HG03175 (cell line): Measurements from ENCODE around the gene COL6A2.
"Not testable (repeated sequence)": the region's sequence is repeated elsewhere in the genome, so short reads cannot be mapped to it uniquely, and the experiment has no call there.

Experiments
- ATAC-seq: cut with Tn5 transposase; IDR thresholded peaks from one replicate; pipeline ENCODE4 v1.9.1; 2021; ENCODE audit warnings: mild to moderate bottlenecking, moderate library complexity; ENCODE audit not compliant: unreplicated experiment

Gene COL6A2

DNA sequence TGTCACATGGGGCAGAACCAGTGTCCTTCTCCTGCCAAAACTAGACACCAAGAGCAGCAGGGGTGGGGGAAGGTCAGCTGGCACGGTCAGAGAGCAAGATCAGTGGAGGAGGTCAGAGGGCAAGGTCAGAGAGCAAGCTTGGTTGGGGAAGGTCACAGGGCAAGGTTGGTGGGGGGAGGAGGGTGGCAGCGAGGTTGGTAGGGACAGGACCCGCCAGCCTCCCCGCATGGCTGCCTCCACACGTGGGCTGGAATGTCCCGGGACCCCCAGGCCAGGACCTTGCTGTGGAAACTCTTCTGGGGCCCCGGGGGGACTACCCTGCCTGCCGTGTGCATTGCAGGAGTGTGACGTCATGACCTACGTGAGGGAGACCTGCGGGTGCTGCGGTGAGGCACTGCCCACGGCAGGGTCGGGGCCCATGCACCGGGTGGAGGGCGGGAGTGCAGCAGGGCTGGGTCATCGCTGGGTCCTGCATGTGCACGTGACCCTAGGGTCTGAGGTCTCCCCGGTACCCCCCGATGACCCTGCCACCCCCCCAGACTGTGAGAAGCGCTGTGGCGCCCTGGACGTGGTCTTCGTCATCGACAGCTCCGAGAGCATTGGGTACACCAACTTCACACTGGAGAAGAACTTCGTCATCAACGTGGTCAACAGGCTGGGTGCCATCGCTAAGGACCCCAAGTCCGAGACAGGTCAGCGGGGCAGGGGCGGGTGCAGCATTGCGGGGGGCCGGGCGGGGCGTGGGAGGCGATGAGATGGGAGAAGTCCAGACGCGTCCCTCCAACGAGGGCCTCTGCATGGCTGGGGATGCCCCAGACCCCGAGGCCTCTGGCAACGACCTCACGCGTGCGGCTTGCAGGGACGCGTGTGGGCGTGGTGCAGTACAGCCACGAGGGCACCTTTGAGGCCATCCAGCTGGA, 27.3 kb downstream of the COL6A2 start:
- ATAC-seq, result no peak

DNA sequence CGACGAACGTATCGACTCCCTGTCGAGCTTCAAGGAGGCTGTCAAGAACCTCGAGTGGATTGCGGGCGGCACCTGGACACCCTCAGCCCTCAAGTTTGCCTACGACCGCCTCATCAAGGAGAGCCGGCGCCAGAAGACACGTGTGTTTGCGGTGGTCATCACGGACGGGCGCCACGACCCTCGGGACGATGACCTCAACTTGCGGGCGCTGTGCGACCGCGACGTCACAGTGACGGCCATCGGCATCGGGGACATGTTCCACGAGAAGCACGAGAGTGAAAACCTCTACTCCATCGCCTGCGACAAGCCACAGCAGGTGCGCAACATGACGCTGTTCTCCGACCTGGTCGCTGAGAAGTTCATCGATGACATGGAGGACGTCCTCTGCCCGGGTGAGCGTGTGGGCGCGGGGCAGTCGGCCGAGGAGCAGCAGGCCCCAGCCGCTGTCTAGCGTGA, 28.0 kb downstream of the COL6A2 start:
- ATAC-seq, result no peak

DNA sequence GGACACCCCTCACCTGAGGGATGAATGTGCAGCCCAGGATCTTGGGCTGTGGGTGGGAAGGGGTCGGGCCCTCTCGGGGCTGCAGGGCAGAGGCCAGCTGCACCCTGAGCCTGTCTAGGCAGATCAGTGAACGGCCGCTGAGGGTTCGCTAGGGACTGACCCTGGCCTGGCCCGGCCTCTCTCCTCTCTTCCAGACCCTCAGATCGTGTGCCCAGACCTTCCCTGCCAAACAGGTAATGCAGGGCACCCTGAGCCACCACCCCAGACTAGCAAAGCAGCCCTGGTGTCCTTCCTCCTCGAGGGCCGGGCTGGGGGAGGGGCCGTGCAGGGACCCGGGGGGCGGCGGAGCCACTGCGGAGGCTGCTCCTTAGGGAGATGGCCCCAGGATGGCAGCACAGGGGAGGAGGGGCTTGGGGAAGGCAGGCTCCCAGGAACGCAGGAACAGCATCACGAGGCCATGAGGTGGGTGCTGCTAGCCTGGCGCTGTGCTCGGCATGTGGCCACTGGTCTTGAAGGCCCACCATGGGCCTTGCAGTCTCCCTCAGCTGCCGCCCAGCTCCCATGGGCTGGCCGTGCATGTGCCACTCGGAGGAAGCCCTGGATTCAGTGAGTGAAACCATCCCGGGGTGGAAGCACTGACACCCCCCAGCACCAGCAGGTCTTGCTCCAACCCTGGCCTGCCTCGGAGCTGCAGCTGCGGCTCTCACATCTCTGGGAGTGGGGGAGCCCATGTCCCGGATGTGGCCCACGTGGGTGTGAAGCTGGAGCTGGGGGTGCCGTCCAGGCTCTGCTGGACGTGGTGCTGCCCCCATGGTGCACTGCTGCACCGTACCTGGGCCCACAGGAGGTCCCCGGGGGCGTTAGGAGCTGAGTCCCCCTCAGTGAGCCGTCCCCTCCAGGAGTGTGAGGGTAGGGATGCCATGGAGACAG, 28.7 kb downstream of the COL6A2 start:
- ATAC-seq, result no peak

DNA sequence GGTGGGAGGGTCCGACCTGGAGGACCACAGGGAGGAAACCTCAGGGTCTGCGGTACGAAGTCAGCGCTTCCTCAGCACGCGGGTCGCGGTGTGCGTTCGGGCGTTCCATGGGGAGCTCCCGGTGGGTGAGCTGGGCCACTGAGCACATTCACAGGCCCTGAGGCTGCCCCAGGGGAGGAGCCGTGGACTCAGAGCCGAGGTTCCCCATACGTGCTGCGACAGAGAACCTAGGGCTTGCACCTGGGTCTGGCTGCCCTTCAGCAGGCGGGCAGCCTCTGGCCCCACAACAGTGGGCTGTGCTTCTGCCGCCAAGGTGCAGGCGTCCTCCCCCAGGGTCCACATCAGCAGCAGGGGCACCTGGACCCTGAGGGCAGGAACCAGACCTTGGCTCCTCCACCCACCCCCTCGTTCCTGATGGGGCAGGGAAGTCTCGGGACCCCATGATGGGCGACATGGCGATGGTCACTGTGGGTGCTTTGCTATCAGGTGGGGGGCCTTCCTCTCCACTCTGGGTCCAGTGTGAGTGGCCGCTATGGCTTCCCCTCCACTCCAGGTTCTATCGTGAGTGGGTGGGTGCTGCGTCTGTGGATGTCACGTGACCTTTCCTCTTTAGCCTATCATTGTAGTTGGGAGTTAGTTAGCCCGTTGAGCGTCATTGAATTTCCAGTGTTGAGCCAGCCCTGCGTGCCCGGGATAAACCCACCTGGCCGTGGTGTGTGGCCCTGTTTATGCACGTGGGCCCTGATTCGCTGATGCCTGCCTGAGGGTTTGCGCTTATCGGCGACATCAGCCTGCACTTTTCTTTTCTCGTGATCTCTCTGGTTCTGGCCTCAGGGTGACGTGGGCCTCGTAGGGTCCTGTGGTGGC, 29.6 kb downstream of the COL6A2 start:
- no peak for ATAC-seq

DNA sequence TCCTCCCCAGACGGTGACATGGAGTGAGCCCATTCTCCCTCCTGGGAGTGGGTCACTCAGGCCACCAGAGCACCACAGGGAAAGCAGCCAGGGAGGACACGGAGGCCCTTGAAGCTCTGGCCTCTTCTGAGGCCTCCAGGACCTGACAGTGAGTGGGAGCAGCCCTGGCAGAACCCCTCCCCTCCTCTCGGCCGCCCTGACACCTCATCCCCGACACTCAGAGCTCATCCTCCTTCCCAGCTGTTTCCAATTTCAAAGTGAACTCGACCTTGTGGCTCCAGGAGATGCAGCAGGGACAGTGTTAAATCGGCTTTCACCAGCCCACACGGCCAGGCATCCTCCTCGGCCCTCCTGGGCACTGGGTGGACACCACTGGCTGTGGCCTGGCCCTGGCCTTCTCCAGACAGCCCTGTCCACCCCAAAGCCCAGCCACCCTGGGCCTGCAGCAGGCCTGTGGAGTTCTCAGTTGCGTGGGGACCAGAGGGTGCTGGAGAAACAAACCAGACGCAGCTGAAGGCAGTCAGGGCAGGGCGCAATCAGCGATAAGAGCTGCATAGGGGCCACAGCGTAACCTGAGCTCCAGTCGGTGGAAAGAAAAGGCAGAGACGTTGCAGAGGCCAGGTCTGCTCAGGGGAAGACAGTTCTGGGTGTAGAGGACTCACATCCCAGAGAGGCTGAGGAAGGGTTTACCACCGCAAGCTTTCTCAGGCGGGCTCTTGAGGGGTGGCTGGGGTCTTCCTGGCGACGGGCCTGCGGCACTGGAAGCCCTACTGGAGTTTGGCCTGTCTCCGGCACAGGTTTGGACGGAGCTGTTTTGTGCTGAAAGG, 30.4 kb downstream of the COL6A2 start:
- no peak for ATAC-seq

DNA sequence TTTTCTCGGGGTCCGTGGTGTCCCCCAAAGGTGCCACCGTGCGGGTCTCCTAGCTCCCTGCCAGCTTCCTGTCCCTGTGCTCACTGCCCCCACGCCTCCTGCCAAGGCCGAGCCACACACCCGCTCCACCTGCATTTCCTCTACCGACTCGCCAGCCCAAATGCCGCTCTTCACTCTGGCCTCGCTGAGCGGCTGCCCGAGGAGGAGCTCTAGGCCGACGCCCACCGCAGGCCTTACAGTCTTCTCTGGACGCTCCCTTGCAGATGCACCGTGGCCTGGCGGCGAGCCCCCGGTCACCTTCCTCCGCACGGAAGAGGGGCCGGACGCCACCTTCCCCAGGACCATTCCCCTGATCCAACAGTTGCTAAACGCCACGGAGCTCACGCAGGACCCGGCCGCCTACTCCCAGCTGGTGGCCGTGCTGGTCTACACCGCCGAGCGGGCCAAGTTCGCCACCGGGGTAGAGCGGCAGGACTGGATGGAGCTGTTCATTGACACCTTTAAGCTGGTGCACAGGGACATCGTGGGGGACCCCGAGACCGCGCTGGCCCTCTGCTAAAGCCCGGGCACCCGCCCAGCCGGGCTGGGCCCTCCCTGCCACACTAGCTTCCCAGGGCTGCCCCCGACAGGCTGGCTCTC, 31.1 kb downstream of the COL6A2 start:
- no peak for ATAC-seq

DNA sequence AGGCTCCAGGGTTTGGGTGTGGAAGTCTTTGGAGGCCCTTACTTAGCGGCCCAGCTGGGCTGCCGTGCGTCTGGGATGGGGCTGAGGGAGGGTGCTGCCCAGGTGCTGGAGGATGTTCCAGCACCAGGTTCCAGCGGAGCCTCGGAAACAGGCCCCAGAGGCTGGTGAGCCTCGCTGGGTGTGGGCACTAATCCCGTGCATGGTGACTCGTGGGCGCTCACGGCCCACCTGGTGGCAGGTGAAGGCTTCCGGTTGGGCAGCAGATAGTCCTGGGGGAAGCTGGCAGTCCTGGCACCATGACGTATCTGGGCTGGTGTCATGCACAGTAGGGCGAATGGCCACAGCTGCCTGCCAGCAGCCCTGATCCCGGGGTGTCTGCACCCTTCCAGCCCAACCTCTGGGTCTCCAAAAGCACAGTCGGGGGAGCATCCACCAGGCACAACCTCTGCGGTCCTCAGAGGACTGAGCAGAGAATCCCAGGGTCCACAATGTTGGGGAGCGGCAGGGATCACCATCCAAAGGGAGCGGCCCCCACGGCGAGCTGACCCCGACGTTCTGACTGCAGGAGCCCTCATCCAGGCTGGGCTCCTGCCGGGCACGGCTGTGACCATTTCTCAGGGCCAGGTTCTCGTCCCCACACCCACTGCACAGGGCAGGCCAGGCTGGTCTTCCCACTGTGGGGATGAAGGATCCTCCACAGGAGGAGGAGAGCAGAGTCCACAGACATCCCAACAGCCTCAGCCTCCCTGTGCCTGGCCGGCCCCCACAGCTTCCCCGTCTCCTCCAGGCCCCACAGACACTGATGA, 32.1 kb downstream of the COL6A2 start:
- ATAC-seq, result no peak

DNA sequence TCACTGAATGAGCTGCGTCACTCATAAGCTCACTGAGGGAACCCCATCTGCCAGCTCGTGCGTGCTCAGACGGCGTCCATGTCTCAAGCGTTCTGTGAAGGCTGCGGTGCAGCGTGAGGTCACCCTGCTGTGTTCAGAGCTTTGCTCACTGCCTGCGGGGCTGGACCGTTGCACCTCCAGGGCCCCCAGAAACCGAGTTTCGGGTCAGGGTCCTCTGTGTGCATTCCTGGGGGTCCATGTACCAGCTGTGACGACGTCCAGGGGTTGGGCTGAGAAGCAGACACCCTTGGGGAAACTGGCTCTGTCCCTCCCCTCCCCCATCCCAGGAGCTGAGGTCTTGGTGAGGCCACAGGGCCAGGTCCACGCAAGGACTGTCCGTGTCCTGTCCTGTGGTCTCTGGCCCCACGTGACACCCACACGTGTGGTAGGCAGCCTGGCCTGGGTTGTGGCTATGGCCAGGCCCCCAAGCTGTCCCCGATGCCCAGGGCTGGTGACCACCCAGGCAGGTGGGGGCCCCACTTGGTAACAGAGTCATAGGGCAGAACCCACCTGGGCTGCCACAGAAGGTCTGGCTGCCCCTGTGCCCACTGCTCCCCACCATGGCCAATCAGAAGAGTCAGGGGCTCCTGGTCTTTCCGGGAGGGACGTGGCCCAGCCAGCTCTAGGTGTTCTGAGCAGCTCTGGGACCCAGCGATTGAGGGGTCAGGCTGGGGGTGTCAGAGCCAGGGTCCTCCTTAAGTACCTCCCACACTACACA, 33.1 kb downstream of the COL6A2 start:
- ATAC-seq, result no peak

DNA sequence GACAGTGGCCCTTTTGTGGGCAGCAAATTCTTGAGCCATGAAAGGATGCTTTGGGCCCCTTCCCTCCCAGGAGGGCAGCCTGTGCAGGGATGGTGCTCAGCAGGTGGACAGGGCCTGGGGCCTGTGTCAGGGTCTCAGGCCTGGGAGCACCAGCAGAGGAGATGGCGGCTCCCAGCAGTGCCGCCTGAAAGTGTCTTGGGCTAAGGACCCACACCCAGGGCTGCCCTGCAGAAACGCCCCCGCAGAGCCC, 33.6 kb downstream of the COL6A2 start:
- no peak for ATAC-seq

DNA sequence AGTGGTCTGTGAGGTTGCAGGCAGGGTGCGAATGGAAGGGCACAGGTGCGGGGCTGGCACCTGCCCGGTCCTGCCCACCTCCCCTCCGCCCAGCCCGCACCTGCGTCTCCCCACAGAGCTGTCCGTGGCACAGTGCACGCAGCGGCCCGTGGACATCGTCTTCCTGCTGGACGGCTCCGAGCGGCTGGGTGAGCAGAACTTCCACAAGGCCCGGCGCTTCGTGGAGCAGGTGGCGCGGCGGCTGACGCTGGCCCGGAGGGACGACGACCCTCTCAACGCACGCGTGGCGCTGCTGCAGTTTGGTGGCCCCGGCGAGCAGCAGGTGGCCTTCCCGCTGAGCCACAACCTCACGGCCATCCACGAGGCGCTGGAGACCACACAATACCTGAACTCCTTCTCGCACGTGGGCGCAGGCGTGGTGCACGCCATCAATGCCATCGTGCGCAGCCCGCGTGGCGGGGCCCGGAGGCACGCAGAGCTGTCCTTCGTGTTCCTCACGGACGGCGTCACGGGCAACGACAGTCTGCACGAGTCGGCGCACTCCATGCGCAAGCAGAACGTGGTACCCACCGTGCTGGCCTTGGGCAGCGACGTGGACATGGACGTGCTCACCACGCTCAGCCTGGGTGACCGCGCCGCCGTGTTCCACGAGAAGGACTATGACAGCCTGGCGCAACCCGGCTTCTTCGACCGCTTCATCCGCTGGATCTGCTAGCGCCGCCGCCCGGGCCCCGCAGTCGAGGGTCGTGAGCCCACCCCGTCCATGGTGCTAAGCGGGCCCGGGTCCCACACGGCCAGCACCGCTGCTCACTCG, 34.1 kb downstream of the COL6A2 start:
- ATAC-seq, result no peak

DNA sequence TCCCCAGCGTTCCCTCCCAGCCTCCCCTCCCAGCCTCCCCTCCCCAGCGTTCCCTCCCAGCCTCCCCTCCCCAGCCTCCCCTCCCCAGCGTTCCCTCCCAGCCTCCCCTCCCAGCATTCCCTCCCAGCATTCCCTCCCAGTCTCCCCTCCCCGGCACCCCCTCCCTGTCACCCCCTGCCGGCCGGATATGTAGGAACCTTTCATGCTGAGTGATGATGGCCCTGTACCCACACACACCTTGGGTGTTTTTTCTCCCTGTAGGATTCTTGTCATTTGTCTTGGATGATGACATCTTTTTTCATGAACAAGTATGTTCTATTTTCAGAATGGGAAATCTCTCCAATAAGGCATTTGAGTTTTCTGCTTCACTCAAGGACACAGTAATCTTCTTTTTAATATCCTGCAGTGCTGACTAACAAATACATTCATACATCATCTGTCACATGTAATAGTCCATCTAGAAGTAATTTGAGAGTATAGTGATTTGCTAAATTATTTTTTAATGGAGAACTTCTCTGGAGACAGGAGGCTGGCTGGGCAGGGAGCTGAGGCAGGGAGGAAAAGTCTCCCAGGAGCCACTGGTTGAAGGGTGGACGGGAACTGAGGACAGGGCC, 38.0 kb downstream of the COL6A2 start:
- no peak for ATAC-seq

DNA sequence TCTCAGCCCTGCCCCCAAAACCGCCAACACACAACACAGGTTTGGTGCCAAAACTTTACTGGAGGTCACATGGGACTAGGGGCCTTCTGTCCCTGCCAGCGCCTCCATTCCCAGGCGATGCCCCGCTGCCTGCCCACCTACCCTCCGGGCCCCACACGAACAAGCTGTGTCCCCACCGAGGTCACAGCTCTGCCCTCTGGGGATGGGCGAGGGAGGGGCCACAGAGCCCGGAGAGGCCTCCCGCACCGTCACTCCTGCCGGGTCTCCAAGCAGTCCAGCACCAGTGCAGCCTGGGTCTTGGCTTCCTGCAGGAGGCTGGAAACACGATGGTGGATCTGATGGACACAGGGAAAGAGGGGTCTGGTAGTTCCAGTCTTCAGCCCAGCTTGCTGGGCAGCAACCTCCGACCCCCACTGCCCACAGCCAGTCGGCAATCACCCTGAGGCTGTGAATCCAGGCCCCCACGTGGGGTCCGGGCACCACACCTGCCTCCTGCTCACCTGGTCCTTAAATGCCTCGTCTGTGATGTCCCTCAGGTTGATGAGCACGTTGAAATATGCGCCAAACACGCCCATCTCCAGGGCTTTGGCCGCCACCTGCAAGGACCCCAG, 38.9 kb downstream of the COL6A2 start:
- ATAC-seq, result no peak

DNA sequence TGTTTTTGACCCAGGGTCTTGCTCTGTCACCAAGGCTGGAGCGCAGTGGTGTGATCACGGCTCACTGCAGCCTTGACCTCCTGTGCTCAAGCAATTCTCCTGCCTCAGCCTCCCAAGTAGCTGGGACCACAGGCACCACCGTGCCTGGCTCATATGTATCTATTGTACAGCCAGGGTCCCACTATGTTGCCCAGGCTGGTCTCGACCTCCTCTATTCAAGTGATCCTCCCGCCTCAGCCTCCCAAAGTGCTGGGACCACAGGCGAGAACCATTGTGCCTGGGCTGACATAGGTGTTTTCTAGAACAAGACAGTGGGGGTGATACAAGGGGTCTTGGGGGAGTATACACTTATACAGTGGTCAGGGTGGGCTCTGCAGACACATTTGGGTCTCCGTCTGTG, 40.0 kb downstream of the COL6A2 start:
- ATAC-seq, result no peak

DNA sequence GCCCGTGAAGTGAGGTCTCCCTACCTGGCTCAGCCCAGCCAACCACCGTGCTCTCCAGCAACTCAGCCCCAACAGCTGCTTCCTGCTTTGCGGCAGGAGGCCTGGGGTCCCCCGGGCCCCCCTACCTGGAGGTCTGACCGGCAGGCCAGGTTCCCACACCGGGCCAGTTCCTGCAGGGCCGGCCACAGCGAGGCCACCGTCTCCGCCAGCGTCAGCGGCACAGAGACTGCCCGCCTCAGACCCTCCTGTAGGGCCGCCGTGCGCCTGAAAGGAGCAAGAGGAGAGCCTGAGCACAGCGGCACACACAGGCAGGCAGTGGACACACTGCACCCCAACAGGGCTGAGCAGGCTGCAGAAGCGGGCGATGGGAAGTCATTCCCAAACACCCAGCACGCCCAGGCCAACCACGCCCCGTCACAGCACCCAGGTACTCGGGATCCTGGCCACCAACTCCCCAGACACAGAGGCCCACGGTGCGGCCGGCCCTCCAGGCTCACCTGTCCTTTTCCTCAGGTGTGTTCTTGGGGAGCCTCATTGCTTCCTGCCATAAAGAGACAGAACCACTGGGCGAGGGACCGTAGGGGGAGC, 40.6 kb downstream of the COL6A2 start:
- no peak for ATAC-seq

DNA sequence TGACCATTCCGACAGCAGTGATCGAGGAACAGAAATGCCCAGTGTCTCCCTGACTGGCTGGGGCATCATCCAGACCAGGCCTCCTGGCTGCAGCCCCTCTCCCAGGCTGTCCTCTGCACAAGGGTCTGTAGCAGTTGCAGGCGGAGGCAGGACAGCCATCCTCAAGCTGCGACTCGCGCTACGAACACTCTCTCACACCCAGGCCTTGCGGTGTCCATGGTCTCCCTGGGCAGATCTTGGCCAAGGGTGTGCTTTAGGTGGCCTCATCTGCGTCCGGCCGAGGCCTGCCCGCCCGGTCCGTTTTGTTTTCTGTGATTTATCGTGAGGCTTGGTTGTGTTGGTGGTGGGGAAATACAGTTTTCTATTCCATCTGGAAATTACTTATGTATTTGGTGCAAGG, 41.8 kb downstream of the COL6A2 start:
- ATAC-seq, result no peak

DNA sequence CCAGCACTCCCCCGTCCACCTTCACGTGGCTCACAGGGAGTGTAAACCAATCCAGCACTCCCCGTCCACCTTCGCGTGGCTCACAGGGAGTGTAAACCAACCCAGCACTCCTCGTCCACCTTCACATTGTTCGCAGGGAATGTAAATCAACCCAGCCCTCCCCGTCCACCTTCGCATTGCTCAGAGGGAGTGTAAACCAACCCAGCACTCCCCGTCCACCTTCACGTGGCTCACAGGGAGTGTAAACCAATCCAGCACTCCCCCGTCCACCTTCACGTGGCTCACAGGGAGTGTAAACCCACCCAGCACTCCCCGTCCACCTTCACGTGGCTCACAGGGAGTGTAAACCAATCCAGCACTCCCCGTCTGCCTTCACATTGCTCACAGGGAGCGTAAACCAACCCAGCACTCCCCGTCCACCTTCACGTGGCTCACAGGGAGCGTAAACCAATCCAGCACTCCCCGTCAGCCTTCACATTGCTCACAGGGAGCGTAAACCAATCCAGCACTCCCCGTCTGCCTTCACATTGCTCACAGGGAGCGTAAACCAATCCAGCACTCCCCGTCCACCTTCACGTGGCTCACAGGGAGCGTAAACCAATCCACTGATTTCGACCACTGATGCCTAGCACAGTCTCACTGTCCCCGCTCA, 42.6 kb downstream of the COL6A2 start:
- ATAC-seq, result not testable (repeated sequence)
